Body of pancreas (tissue), 4 donors: Measurements from ENCODE around the gene BEST4.
"Not testable (repeated sequence)": the region's sequence is repeated elsewhere in the genome, so short reads cannot be mapped to it uniquely, and the experiment has no call there.

Experiments
- POLR2A ChIP-seq, 3 donors: fragments of 450-650 bp; IDR thresholded peaks; one replicate each; pipeline ENCODE4 v1.6.1; 2016; ENCODE audit warnings: antibody characterized with exemption in 3 of 3, mild to moderate bottlenecking in 2 of 3
- TF ChIP-seq, protein P1 (sequence below), 7 experiments: fragments of 450-650 bp in 4 of 7; fragments of 200-600 bp in 3 of 7; sonication (generic) in 3 of 7; IDR thresholded peaks; one replicate each; pipeline ENCODE4 v1.5.1; 2016 to 2019; ENCODE audit warnings: antibody characterized with exemption in 7 of 7

DNA sequence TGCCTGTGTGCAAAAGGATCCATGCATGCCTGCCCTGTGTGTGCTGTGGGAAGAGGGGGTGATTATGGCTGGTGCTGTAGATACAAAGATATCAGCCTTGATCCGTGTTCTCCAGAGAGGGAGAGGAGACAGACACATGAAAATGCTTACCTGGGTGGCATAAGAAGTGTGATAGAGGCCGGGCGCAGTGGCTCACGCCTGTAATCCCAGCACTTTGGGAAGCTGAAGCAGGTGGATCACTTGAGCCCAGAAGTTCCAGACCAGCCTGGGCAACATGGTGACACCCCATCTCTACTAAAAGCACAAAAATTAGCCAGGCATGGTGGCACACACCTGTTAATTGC lies 22.8 kb upstream of the BEST4 start:
- not testable (repeated sequence) for TF ChIP-seq POLR2A (IDR thresholded peaks at IDR 0.05)
- TF ChIP-seq, protein P1, sequence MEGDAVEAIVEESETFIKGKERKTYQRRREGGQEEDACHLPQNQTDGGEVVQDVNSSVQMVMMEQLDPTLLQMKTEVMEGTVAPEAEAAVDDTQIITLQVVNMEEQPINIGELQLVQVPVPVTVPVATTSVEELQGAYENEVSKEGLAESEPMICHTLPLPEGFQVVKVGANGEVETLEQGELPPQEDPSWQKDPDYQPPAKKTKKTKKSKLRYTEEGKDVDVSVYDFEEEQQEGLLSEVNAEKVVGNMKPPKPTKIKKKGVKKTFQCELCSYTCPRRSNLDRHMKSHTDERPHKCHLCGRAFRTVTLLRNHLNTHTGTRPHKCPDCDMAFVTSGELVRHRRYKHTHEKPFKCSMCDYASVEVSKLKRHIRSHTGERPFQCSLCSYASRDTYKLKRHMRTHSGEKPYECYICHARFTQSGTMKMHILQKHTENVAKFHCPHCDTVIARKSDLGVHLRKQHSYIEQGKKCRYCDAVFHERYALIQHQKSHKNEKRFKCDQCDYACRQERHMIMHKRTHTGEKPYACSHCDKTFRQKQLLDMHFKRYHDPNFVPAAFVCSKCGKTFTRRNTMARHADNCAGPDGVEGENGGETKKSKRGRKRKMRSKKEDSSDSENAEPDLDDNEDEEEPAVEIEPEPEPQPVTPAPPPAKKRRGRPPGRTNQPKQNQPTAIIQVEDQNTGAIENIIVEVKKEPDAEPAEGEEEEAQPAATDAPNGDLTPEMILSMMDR (IDR thresholded peaks at IDR 0.05): not testable (repeated sequence)
